Trophoblast cell (in vitro differentiated cells and primary cell): ENCODE measurements around the gene KCND3.

ENCODE experiments used
- DNase-seq, 2 donors: peaks; one replicate each; pipeline ENCODE4 v3.0.0-alpha.2; 2016
- H2AFZ ChIP-seq: 2 replicates; pipeline ENCODE4 v1.6.1; 2013; ENCODE audit warnings: low read length, moderate library complexity, mild to moderate bottlenecking; ENCODE audit not compliant: insufficient read depth, poor library complexity
- H2AK5ac ChIP-seq: 2 replicates; pipeline ENCODE4 v1.6.1; 2013; ENCODE audit warnings: mild to moderate bottlenecking, low read length
- H2BK120ac ChIP-seq: 2 replicates; pipeline ENCODE4 v1.6.1; 2013; ENCODE audit warnings: low read length, mild to moderate bottlenecking, moderate library complexity; ENCODE audit not compliant: insufficient read depth, poor library complexity
- H2BK12ac ChIP-seq: 2 replicates; pipeline ENCODE4 v1.6.1; 2013; ENCODE audit warnings: mild to moderate bottlenecking, low read length, moderate library complexity
- H2BK5ac ChIP-seq: 2 replicates; pipeline ENCODE4 v1.6.1; 2013; ENCODE audit warnings: low read length, low read depth, moderate library complexity, mild to moderate bottlenecking; ENCODE audit not compliant: poor library complexity
- H3K14ac ChIP-seq: 2 replicates; pipeline ENCODE4 v1.6.1; 2013; ENCODE audit warnings: mild to moderate bottlenecking, low read length
- H3K18ac ChIP-seq: 2 replicates; pipeline ENCODE4 v1.6.1; 2013; ENCODE audit warnings: mild to moderate bottlenecking, low read length
- H3K23ac ChIP-seq: 2 replicates; pipeline ENCODE4 v1.6.1; 2013; ENCODE audit warnings: low read length
- H3K27ac ChIP-seq: 2 replicates; pipeline ENCODE4 v1.5.1; 2013; ENCODE audit warnings: low read depth, mild to moderate bottlenecking, inconsistent platforms, low read length, moderate library complexity
- H3K27me3 ChIP-seq: 2 replicates; pipeline ENCODE4 v1.6.1; 2013; ENCODE audit warnings: inconsistent platforms, mild to moderate bottlenecking, low read length, moderate library complexity; ENCODE audit not compliant: insufficient read depth
- H3K36me3 ChIP-seq, 2 experiments: 1 replicate in 1 of 2; 2 replicates in 1 of 2; pipeline ENCODE4 v1.6.1; 2013; ENCODE audit warnings: low read length in 2 of 2, mild to moderate bottlenecking in 2 of 2, moderate library complexity in 1 of 2; ENCODE audit not compliant: insufficient read depth in 2 of 2, control insufficient read depth in 1 of 2
- H3K4ac ChIP-seq: 2 replicates; pipeline ENCODE4 v1.6.1; 2013; ENCODE audit warnings: low read depth, mild to moderate bottlenecking, low read length, moderate library complexity
- H3K4me1 ChIP-seq, 2 experiments: 1 replicate in 1 of 2; 2 replicates in 1 of 2; pipeline ENCODE4 v1.6.1; 2013; ENCODE audit warnings: low read length in 2 of 2, mild to moderate bottlenecking in 2 of 2, moderate library complexity in 1 of 2; ENCODE audit not compliant: insufficient read depth in 2 of 2, control insufficient read depth in 1 of 2
- H3K4me2 ChIP-seq: 2 replicates; pipeline ENCODE4 v1.6.1; 2013; ENCODE audit warnings: inconsistent platforms, mild to moderate bottlenecking, low read length, moderate library complexity
- H3K4me3 ChIP-seq: 2 replicates; pipeline ENCODE4 v1.5.1; 2013; ENCODE audit warnings: mild to moderate bottlenecking, low read depth, low read length, inconsistent platforms
- H3K79me1 ChIP-seq: one replicate; pipeline ENCODE4 v1.6.1; 2013; ENCODE audit warnings: low read length
- H3K79me2 ChIP-seq: 2 replicates; pipeline ENCODE4 v1.6.1; 2013; ENCODE audit warnings: low read length, mild to moderate bottlenecking; ENCODE audit not compliant: control insufficient read depth, insufficient read depth, poor library complexity
- H3K9ac ChIP-seq: 2 replicates; pipeline ENCODE4 v1.6.1; 2013; ENCODE audit warnings: mild to moderate bottlenecking, low read length
- H3K9me3 ChIP-seq: 2 replicates; pipeline ENCODE4 v1.6.1; 2013; ENCODE audit warnings: low read depth, mild to moderate bottlenecking, control low read depth, inconsistent platforms, low read length; ENCODE audit not compliant: insufficient read depth
- H4K12ac ChIP-seq: 2 replicates; pipeline ENCODE4 v1.6.1; 2013; ENCODE audit warnings: low read depth, mild to moderate bottlenecking, low read length, moderate library complexity
- H4K8ac ChIP-seq: 2 replicates; pipeline ENCODE4 v1.6.1; 2013; ENCODE audit warnings: low read depth, mild to moderate bottlenecking, low read length, moderate library complexity
- H4K91ac ChIP-seq: one replicate; pipeline ENCODE4 v1.6.1; 2013; ENCODE audit warnings: low read depth, mild to moderate bottlenecking, low read length, moderate library complexity
- WGBS: extraction: QIAGEN DNeasy Blood & Tissue Kit; methylation state at CpG from one replicate; pipeline ENCODE4 v1.1.7; 2013; ENCODE audit warnings: missing lambda C conversion rate; ENCODE audit not compliant: insufficient read length, insufficient coverage; ENCODE audit errors: extremely low coverage; 5-methylcytosine and 5-hydroxymethylcytosine counted together

Gene KCND3

GRCh38 chr1:111886741-111887140 lies 102.7 kb downstream of the KCND3 start:
- no peak overlapping the region for H3K23ac ChIP-seq
- H3K4ac ChIP-seq = no peak overlapping the region
- no peak overlapping the region for H2BK5ac ChIP-seq
- no peak overlapping the region for H3K18ac ChIP-seq
- no peaks in the 10 kb centered on the region for H3K79me2 ChIP-seq
- DNase-seq = no peak
- no CpG with 5 or more reads among the region's 2 CpGs for WGBS
- H3K27me3 ChIP-seq = no peaks in the 10 kb centered on the region
- H2BK12ac ChIP-seq = no peak overlapping the region
- no peak overlapping the region for H3K4me2 ChIP-seq
- no peaks in the 10 kb centered on the region for H3K4me1 ChIP-seq
- H3K14ac ChIP-seq = no peak overlapping the region
- H3K36me3 ChIP-seq = no peaks in the 10 kb centered on the region
- no peak overlapping the region for H3K27ac ChIP-seq
- no peak overlapping the region for H4K12ac ChIP-seq
- H2AK5ac ChIP-seq = no peak overlapping the region
- H3K4me3 ChIP-seq = no peak overlapping the region
- peaks cover 5% of the 10 kb centered on the region for H3K9me3 ChIP-seq
- no peak overlapping the region for H4K91ac ChIP-seq
- no peak overlapping the region for H4K8ac ChIP-seq
- H2BK120ac ChIP-seq = no peak overlapping the region
- H3K79me1 ChIP-seq = no peaks in the 10 kb centered on the region
- H2AFZ ChIP-seq = no peak overlapping the region
- H3K9ac ChIP-seq = no peak overlapping the region

DNA sequence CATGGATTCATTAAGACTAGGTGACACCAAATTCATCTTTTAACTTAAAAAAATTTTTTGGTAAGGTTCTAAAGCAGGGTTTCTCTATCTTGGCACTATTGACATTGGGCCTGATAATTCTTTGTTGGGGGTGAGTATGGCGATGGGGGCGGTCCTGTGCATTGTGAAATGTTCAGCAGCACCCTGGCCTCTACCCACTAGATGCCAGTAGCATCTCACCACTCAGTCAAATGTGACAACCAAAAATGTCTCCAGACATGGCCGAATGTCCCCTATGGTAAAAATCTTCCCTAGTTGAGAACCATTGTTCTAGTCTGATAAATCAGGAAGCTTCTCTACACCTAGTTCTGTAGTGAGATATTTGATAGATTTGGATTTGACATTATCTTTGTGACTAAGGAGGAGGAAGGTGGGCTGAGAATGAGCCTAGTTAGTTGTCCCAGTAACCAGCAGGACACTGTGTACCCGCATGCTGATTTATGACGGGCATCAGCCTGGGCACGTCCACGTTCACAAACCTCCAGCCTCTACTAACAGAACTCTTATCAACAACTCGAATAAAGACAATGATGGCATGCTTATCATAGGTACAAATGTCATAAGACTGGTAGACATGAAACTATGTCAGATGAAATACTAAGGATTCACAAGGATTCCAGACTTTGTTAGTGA lies 104.6 kb downstream of the KCND3 start:
- no CpG with 5 or more reads among the region's 8 CpGs for WGBS

GRCh38 chr1:111882986-111883560 lies 106.4 kb downstream of the KCND3 start:
- Histone ChIP-seq H3K9me3 (peaks cover 5% of the 10 kb centered on the region), H3K27ac (no peak overlapping the region), H2AFZ (no peak overlapping the region), H4K8ac (no peak overlapping the region), H4K12ac (no peak overlapping the region), H3K4me2 (no peak overlapping the region), H3K36me3 (no peaks in the 10 kb centered on the region), H3K9ac (no peak overlapping the region), H3K4me1 (no peaks in the 10 kb centered on the region), H3K79me1 (no peaks in the 10 kb centered on the region), H2BK5ac (no peak overlapping the region), H4K91ac (no peak overlapping the region), H3K27me3 (no peaks in the 10 kb centered on the region), H2BK120ac (no peak overlapping the region), H2AK5ac (no peak overlapping the region), H3K4me3 (no peak overlapping the region), H2BK12ac (no peak overlapping the region), H3K4ac (no peak overlapping the region), H3K79me2 (no peaks in the 10 kb centered on the region), H3K18ac (no peak overlapping the region), H3K14ac (no peak overlapping the region), H3K23ac (no peak overlapping the region)
- no CpG with 5 or more reads among the region's 10 CpGs for WGBS
- DNase-seq = peak in 1 of 2 donors; percentile 46

More for the DNA sequence above, 104.6 kb downstream of the KCND3 start:
- H3K23ac ChIP-seq = no peak overlapping the region
- no peak overlapping the region for H4K12ac ChIP-seq
- no peak overlapping the region for H3K4me3 ChIP-seq
- no peak overlapping the region for H2AK5ac ChIP-seq
- H3K14ac ChIP-seq = no peak overlapping the region
- no peak overlapping the region for H2BK5ac ChIP-seq
- H2AFZ ChIP-seq = no peak overlapping the region
- H3K36me3 ChIP-seq = no peaks in the 10 kb centered on the region
- no peak overlapping the region for H4K8ac ChIP-seq
- no peak overlapping the region for H2BK12ac ChIP-seq
- no peak overlapping the region for H3K4ac ChIP-seq
- H3K27ac ChIP-seq = no peak overlapping the region
- no peaks in the 10 kb centered on the region for H3K27me3 ChIP-seq
- H4K91ac ChIP-seq = no peak overlapping the region
- H3K9ac ChIP-seq = no peak overlapping the region
- peaks cover 5% of the 10 kb centered on the region for H3K9me3 ChIP-seq
- H2BK120ac ChIP-seq = no peak overlapping the region
- no peaks in the 10 kb centered on the region for H3K79me1 ChIP-seq
- H3K4me2 ChIP-seq = no peak overlapping the region
- no peak for DNase-seq
- H3K4me1 ChIP-seq = no peaks in the 10 kb centered on the region
- no peaks in the 10 kb centered on the region for H3K79me2 ChIP-seq
- no peak overlapping the region for H3K18ac ChIP-seq

DNA sequence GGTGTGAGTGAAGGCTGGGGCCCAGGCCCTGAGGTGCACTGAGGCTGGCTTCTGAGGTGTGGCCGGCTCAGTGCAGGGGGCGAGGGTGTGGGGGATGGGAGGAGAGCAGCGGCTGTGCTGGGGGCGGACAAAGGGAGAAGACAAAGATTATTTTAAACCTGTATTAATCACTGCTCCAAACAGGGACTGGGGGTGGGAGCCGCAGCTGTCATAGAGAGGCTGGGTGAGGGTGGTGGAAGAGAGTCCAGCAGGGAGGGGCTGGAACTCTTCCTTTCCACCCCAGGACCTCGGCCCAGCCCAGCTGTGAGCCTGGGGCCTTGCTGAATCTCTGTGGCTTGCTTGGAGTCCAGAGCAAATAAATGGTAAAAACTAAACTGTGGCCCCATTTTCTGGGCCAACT lies 106.9 kb downstream of the KCND3 start:
- H2BK5ac ChIP-seq = no peak overlapping the region
- H3K79me2 ChIP-seq = no peaks in the 10 kb centered on the region
- no peaks in the 10 kb centered on the region for H3K4me1 ChIP-seq
- H2BK120ac ChIP-seq = no peak overlapping the region
- no peak overlapping the region for H2AFZ ChIP-seq
- DNase-seq = no peak
- H3K27me3 ChIP-seq = no peaks in the 10 kb centered on the region
- no peak overlapping the region for H2BK12ac ChIP-seq
- H3K4me2 ChIP-seq = no peak overlapping the region
- no peaks in the 10 kb centered on the region for H3K36me3 ChIP-seq
- no peak overlapping the region for H3K4me3 ChIP-seq
- no peak overlapping the region for H3K14ac ChIP-seq
- no peak overlapping the region for H4K91ac ChIP-seq
- peak overlapping the region; percentile 24 for H3K9ac ChIP-seq
- no peak overlapping the region for H3K4ac ChIP-seq
- H3K79me1 ChIP-seq = no peaks in the 10 kb centered on the region
- H3K23ac ChIP-seq = no peak overlapping the region
- H3K18ac ChIP-seq = no peak overlapping the region
- H3K27ac ChIP-seq = no peak overlapping the region
- no peak overlapping the region for H4K8ac ChIP-seq
- H4K12ac ChIP-seq = no peak overlapping the region
- WGBS = no CpG with 5 or more reads among the region's 6 CpGs
- peaks cover 5% of the 10 kb centered on the region for H3K9me3 ChIP-seq
- no peak overlapping the region for H2AK5ac ChIP-seq
